ENCODE results near the gene ZNF331.
A peak's percentile ranks its signal among the peaks of the same experiment; 100 is the strongest.
"Not testable (repeated sequence)": the region's sequence is repeated elsewhere in the genome, so short reads cannot be mapped to it uniquely, and the experiment has no call there.

Gene ZNF331

DNA sequence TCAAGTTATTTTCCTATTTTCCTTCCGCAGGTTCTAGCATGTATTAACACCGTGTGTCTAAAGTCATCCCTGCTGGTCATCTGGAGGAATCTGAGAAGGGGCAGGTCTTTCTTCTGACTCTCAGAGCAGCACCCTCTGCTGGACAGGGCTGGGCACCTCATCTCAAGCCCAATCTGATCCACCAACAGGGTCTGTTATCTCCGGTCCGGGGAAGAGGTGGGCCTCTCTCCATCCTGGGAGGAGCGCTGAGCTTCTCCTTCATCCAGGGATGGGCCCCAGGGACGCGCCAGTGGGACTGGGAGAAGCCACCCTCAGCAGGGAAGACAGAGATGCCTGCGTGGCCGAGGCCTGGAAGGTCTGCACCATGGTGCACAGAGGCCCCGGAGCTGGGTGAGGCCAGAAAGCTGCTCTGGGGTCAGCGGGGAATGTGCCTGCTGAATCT lies 26.0 kb upstream of the ZNF331 start:
- Histone ChIP-seq H3K9me3 (ENCODE audit: insufficient read depth, low read length) (no peaks in the 10 kb centered on the region), H3K36me3 (ENCODE audit: low read length) (no peaks in the 10 kb centered on the region), H3K4me2 (ENCODE audit: low read depth, low read length, poor library complexity, severe bottlenecking) (no peak overlapping the region), H4K20me1 (ENCODE audit: low read depth, low read length) (no peaks in the 10 kb centered on the region), H3K4me3 (ENCODE audit: insufficient read depth, low read length, poor library complexity, severe bottlenecking) (no peak overlapping the region), H2AFZ (ENCODE audit: low read depth, low read length, severe bottlenecking) (no peak overlapping the region), H3K79me2 (ENCODE audit: insufficient read depth, low read length) (no peaks in the 10 kb centered on the region), H3F3A (ENCODE audit: insufficient read depth) (no peaks in the 10 kb centered on the region), H3K27ac (ENCODE audit: low read depth, low read length) (no peak overlapping the region), H3K9ac (ENCODE audit: low read length) (no peak overlapping the region), H3K27me3 (ENCODE audit: low read length) (no peaks in the 10 kb centered on the region; the same call in 1 of the 2 replicates), H3K9me2 (replicated peaks; ENCODE audit: insufficient read depth, low read length) (no peaks in the 10 kb centered on the region)
- TF ChIP-seq EZH2phosphoT487 (conservative IDR thresholded peaks at IDR 0.05; ENCODE audit: low read length): no peak
- TF ChIP-seq, protein P1, sequence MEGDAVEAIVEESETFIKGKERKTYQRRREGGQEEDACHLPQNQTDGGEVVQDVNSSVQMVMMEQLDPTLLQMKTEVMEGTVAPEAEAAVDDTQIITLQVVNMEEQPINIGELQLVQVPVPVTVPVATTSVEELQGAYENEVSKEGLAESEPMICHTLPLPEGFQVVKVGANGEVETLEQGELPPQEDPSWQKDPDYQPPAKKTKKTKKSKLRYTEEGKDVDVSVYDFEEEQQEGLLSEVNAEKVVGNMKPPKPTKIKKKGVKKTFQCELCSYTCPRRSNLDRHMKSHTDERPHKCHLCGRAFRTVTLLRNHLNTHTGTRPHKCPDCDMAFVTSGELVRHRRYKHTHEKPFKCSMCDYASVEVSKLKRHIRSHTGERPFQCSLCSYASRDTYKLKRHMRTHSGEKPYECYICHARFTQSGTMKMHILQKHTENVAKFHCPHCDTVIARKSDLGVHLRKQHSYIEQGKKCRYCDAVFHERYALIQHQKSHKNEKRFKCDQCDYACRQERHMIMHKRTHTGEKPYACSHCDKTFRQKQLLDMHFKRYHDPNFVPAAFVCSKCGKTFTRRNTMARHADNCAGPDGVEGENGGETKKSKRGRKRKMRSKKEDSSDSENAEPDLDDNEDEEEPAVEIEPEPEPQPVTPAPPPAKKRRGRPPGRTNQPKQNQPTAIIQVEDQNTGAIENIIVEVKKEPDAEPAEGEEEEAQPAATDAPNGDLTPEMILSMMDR (IDR thresholded peaks at IDR 0.05; ENCODE audit: insufficient read depth, low read length, poor library complexity, severe bottlenecking): peak; percentile 61

DNA sequence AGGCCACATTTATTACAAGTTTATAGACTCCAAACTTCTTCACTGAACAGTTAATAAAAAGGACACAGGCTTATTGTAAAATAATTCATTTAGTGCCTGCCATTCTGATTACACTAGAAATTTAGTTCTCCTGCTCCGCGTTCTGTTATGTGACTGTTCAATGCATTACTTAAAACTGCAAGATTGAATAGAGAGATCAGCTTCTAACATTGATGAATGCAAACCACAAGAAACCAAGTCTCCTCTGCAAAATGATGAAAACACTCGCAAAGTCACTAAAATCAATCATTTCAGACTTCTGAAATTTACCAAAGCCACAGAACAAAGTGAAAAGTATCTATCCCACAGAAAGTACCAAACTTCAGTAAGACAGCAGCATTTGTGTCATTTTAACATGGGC lies 22.9 kb upstream of the ZNF331 start:
- H3K27me3 ChIP-seq (ENCODE audit: low read length); H3K9me3 ChIP-seq (ENCODE audit: insufficient read depth, low read length); H3F3A ChIP-seq (ENCODE audit: insufficient read depth); H3K9me2 ChIP-seq (replicated peaks; ENCODE audit: insufficient read depth, low read length); H3K9ac ChIP-seq (ENCODE audit: low read length); H3K36me3 ChIP-seq (ENCODE audit: low read length); H2AFZ ChIP-seq (ENCODE audit: low read depth, low read length, severe bottlenecking); H3K27ac ChIP-seq (ENCODE audit: low read depth, low read length); H4K20me1 ChIP-seq (ENCODE audit: low read depth, low read length); H3K4me2 ChIP-seq (ENCODE audit: low read depth, low read length, poor library complexity, severe bottlenecking); H3K4me3 ChIP-seq (ENCODE audit: insufficient read depth, low read length, poor library complexity, severe bottlenecking); H3K79me2 ChIP-seq (ENCODE audit: insufficient read depth, low read length): not testable (repeated sequence)

DNA sequence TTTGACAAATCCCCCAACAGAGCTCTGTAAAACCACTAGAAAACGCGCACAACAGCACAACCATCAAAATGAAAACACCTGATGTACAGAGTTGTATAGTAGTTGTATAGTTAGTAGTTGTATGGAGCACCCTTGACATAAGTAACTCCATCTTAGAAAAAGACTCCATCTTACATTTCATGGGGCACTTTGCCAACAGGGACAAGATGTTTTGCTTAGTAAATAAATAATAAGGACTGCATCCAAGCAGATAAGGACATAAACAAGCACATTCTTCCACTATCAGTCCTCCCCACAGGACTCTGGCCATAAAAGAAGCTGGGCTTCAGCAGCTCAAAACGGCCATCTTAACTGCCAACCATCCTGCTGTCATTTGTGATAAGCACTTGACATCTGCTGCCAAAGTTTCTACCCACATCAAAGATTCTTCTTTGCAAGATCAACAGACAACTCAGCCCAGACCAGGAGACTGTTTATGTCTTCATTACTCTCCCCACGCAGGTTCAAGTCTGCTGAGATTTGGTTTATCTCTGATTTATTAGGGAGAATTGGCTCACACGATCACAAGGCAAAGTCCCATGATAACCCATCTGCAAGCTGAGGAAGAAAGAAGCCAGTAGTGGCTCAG lies 20.7 kb upstream of the ZNF331 start:
- no peaks in the 10 kb centered on the region for H3K9me3 ChIP-seq (ENCODE audit: insufficient read depth, low read length)
- no peak overlapping the region for H3K9ac ChIP-seq (ENCODE audit: low read length)
- no peaks in the 10 kb centered on the region for H3K36me3 ChIP-seq (ENCODE audit: low read length)
- H3K4me3 ChIP-seq (ENCODE audit: insufficient read depth, low read length, poor library complexity, severe bottlenecking): no peak overlapping the region
- H4K20me1 ChIP-seq (ENCODE audit: low read depth, low read length): no peaks in the 10 kb centered on the region
- no peaks in the 10 kb centered on the region for H3K27me3 ChIP-seq (ENCODE audit: low read length)
- H3K4me2 ChIP-seq (ENCODE audit: low read depth, low read length, poor library complexity, severe bottlenecking): no peak overlapping the region
- no peaks in the 10 kb centered on the region for H3F3A ChIP-seq (ENCODE audit: insufficient read depth)
- no peak overlapping the region for H3K27ac ChIP-seq (ENCODE audit: low read depth, low read length)
- H2AFZ ChIP-seq (ENCODE audit: low read depth, low read length, severe bottlenecking): no peak overlapping the region
- H3K9me2 ChIP-seq (replicated peaks; ENCODE audit: insufficient read depth, low read length): no peaks in the 10 kb centered on the region
- no peak for TF ChIP-seq EZH2phosphoT487 (conservative IDR thresholded peaks at IDR 0.05; ENCODE audit: low read length)
- TF ChIP-seq, protein P1 (IDR thresholded peaks at IDR 0.05; ENCODE audit: insufficient read depth, low read length, poor library complexity, severe bottlenecking): no peak
- no peaks in the 10 kb centered on the region; the same call in 1 of the 2 replicates for H3K79me2 ChIP-seq (ENCODE audit: insufficient read depth, low read length)

DNA sequence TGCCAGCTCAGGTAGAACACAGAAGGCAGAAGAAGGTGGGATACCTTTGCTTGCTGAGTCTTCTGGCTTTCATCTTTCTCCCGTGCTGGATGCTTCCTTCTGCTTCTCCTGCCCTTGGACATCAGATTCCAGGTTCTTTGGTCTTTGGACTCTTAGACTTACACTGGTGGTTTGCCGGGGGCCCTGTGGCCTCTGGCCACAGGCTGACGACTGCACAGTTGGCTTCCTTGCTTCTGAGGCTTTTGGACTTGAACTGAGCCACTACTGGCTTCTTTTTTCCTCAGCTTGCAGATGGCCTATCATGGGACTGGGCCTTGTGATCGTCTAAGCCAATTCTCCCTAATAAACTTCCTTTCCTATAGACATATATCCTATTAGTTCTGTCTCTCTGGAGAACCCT lies 19.8 kb upstream of the ZNF331 start:
- Histone ChIP-seq H3K9me2 (replicated peaks; ENCODE audit: insufficient read depth, low read length) (no peaks in the 10 kb centered on the region), H3K9me3 (ENCODE audit: insufficient read depth, low read length) (no peaks in the 10 kb centered on the region), H3K27me3 (ENCODE audit: low read length) (no peaks in the 10 kb centered on the region), H3K4me2 (ENCODE audit: low read depth, low read length, poor library complexity, severe bottlenecking) (no peak overlapping the region), H3K27ac (ENCODE audit: low read depth, low read length) (no peak overlapping the region), H3K36me3 (ENCODE audit: low read length) (no peaks in the 10 kb centered on the region), H2AFZ (ENCODE audit: low read depth, low read length, severe bottlenecking) (no peak overlapping the region), H4K20me1 (ENCODE audit: low read depth, low read length) (no peaks in the 10 kb centered on the region), H3K79me2 (ENCODE audit: insufficient read depth, low read length) (no peaks in the 10 kb centered on the region; the same call in 1 of the 2 replicates), H3K4me3 (ENCODE audit: insufficient read depth, low read length, poor library complexity, severe bottlenecking) (no peak overlapping the region), H3K9ac (ENCODE audit: low read length) (no peak overlapping the region), H3F3A (ENCODE audit: insufficient read depth) (no peaks in the 10 kb centered on the region)
- TF ChIP-seq, protein P1 (IDR thresholded peaks at IDR 0.05; ENCODE audit: insufficient read depth, low read length, poor library complexity, severe bottlenecking): no peak
- TF ChIP-seq EZH2phosphoT487 (conservative IDR thresholded peaks at IDR 0.05; ENCODE audit: low read length): no peak

Data from SU-DHL-6 (cell line).